Measurements from ENCODE around the gene CPM. TPM values are rescaled to one million over a fixed set of nuclear protein-coding genes. Genes with fewer than 3 reads are reported as not detected.

The CPM gene
- total RNA-seq, 2 experiments from 2014 or later, result 1.1 to 6.1 TPM

GRCh38 chr12:68944296-68945076 lies 11.5 kb upstream of the CPM start:
- no peaks in the 10 kb centered on the region for H3K4me1 Mint-ChIP-seq

GRCh38 chr12:68943848-68944247 lies 10.9 kb upstream of the CPM start:
- Mint-ChIP-seq H3K36me3 (no peaks in the 10 kb centered on the region), H3K9me3 (ENCODE audit: low read depth) (no peaks in the 10 kb centered on the region)
- CTCF ChIA-PET, result no interaction called here

More at GRCh38 chr12:68944296-68945076, 11.5 kb upstream of the CPM start:
- Mint-ChIP-seq H3K4me3 (no peak overlapping the region), H3K27ac (no peak overlapping the region), H3K27me3 (peaks cover 21% of the 10 kb centered on the region), H3K36me3 (no peaks in the 10 kb centered on the region), H3K9me3 (ENCODE audit: low read depth) (no peaks in the 10 kb centered on the region)
- CTCF ChIA-PET, result no interaction called here
- ATAC-seq (no peak), DNase-seq (no peak)

DNA sequence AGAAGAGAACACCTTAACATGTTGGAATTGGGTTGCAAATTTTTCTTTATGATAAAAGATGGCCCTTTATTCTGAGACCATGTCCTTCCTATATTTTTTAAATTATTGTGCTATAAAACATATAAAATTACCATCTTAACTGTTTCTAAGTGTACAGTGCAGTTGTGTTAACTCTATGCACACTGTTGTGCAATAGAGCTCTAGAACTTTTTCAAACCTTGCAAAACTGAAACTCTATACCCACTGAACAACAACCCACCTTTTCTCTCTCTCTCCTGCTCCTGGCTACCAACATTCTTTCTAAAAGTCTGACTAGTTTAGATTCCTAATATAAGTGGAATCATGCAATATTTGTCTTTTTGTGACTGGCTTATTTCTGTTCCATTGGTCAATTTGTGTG lies 7.8 kb upstream of the CPM start:
- no peaks in the 10 kb centered on the region for H3K36me3 Mint-ChIP-seq
- no peaks in the 10 kb centered on the region for H3K9me3 Mint-ChIP-seq (ENCODE audit: low read depth)
- ATAC-seq, result no peak
- CTCF ChIA-PET, result no interaction called here
- H3K4me3 Mint-ChIP-seq, result no peak overlapping the region
- H3K27ac Mint-ChIP-seq, result no peak overlapping the region
- DNase-seq, result no peak
- H3K27me3 Mint-ChIP-seq, result peaks cover 41% of the 10 kb centered on the region
- H3K4me1 Mint-ChIP-seq, result no peaks in the 10 kb centered on the region

More at GRCh38 chr12:68943848-68944247, 10.9 kb upstream of the CPM start:
- ATAC-seq, result no peak
- H3K4me3 Mint-ChIP-seq, result no peak overlapping the region
- H3K27me3 Mint-ChIP-seq, result peaks cover 21% of the 10 kb centered on the region
- DNase-seq, result no peak
- no peaks in the 10 kb centered on the region for H3K4me1 Mint-ChIP-seq
- H3K27ac Mint-ChIP-seq, result no peak overlapping the region

- Mint-ChIP-seq H3K27ac (no peak overlapping the region), H3K36me3 (no peaks in the 10 kb centered on the region), H3K4me3 (no peak overlapping the region), H3K4me1 (no peaks in the 10 kb centered on the region), H3K9me3 (ENCODE audit: low read depth) (no peaks in the 10 kb centered on the region), H3K27me3 (peaks cover 43% of the 10 kb centered on the region)
- DNase-seq (no peak), ATAC-seq (no peak)
- CTCF ChIA-PET, result no interaction called here
Observed at GRCh38 chr12:68939505-68939904, 6.5 kb upstream of the CPM start.

GRCh38 chr12:68934392-68934791 lies 1.4 kb upstream of the CPM start:
- H3K4me3 Mint-ChIP-seq, result no peak overlapping the region
- no peaks in the 10 kb centered on the region for H3K9me3 Mint-ChIP-seq (ENCODE audit: low read depth)
- DNase-seq (no peak), ATAC-seq (no peak)
- peaks cover 2% of the 10 kb centered on the region for H3K36me3 Mint-ChIP-seq
- CTCF ChIA-PET, result no interaction called here
- peaks cover 13% of the 10 kb centered on the region for H3K4me1 Mint-ChIP-seq
- H3K27me3 Mint-ChIP-seq, result peaks cover 48% of the 10 kb centered on the region
- no peak overlapping the region for H3K27ac Mint-ChIP-seq

DNA sequence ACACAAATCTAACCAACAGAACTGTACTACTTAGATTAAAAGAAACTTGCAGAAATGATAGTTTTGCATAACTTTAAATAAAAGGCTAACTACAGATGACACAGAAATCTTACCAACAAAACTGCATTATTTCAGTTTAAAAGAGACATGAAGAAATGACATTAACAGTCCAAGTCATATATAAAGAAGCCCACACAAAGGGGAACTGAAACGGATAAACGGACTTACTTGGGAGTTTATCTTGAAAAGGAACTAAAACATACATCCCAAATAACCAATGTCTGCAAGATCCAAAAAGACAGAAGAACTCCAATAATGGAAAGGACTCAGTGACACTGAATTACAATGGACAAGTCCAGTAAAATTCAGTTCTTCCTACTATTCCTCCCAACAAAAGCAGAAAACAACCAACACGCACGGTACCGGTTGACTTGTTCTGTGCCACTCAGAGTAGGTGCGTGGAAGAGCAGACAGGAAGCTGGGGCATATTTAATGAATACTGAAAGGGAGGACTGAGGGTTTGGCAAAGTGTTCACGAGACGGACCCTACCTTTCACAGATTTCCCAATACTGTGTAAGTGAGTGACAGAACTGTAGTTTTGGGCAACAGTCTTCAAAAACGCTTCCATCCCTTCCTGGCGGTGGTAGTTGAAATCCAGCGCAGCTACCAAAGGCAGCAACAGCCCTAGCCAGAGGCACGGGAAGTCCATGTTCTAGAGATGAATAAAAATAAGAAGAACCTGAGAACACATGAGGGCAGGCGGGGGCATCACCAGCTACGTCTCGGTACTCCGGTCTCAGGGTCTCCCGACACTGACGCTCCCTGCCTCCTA lies 627 bp downstream of the CPM start:
- ATAC-seq, result peak; percentile 40
- DNase-seq, result no peak
- Mint-ChIP-seq H3K27me3 (peaks cover 44% of the 10 kb centered on the region), H3K27ac (no peak overlapping the region), H3K4me3 (peak overlapping the region; percentile 69), H3K4me1 (peaks cover 13% of the 10 kb centered on the region), H3K9me3 (ENCODE audit: low read depth) (no peaks in the 10 kb centered on the region), H3K36me3 (peaks cover 2% of the 10 kb centered on the region)
- CTCF ChIA-PET, result interaction anchor here (0.8 kb wide), 1 partner anchor 30 kb away, joined by 3 read pairs; no protein-coding TSS in a partner anchor

GRCh38 chr12:68930178-68930577 lies 2.8 kb downstream of the CPM start:
- CTCF ChIA-PET, result no interaction called here
- ATAC-seq (no peak), DNase-seq (no peak)
- peaks cover 13% of the 10 kb centered on the region for H3K4me1 Mint-ChIP-seq
- peaks cover 2% of the 10 kb centered on the region for H3K36me3 Mint-ChIP-seq
- H3K4me3 Mint-ChIP-seq, result no peak overlapping the region
- H3K27ac Mint-ChIP-seq, result no peak overlapping the region
- peaks cover 29% of the 10 kb centered on the region for H3K27me3 Mint-ChIP-seq
- no peaks in the 10 kb centered on the region for H3K9me3 Mint-ChIP-seq (ENCODE audit: low read depth)

- CTCF ChIA-PET, result interaction anchor here (1.7 kb wide), 1 partner anchor 12 kb away, joined by 3 read pairs; no protein-coding TSS in a partner anchor
Observed at GRCh38 chr12:68924546-68924945, 8.4 kb downstream of the CPM start.

DNA sequence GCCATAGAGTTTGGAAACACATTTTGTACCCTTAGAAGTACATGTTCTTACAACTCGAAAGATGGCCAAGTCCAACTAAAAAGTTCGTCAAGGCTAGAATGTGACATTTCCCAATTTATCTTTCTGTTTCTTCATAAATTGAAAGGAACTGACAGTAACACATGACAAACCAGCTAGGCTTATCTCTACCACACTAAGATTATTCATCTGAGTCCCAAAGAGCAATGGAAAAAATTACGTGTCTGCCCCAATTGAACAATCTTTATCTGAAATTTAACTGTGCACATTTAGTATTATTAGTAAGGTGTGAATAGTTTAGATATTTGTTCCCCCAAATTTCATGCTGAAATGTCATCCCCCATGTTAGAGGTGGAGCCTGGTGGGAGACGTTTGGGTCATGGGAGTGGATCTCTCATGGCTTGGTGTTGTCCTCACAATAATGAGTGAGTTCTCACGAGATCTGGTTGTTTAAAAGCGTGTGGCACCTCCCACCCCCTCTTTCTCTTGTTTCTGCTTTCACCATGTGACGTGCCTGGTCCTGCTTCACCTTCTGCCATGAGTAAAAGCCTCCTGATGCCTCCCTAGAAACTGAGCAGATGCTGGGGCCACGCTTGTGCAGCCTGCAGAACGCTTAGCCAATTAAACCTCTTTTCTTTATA lies 13.3 kb downstream of the CPM start:
- H3K27ac Mint-ChIP-seq, result no peak overlapping the region
- H3K9me3 Mint-ChIP-seq (ENCODE audit: low read depth), result no peaks in the 10 kb centered on the region
- no peak for ATAC-seq
- H3K36me3 Mint-ChIP-seq, result no peaks in the 10 kb centered on the region
- peaks cover 13% of the 10 kb centered on the region for H3K27me3 Mint-ChIP-seq
- CTCF ChIA-PET, result no interaction called here
- no peak for DNase-seq
- H3K4me3 Mint-ChIP-seq, result no peak overlapping the region
- peaks cover 2% of the 10 kb centered on the region for H3K4me1 Mint-ChIP-seq

More at GRCh38 chr12:68924546-68924945, 8.4 kb downstream of the CPM start:
- Mint-ChIP-seq H3K27ac (no peak overlapping the region), H3K4me1 (peaks cover 2% of the 10 kb centered on the region), H3K4me3 (no peak overlapping the region), H3K27me3 (peaks cover 17% of the 10 kb centered on the region), H3K36me3 (no peaks in the 10 kb centered on the region), H3K9me3 (ENCODE audit: low read depth) (no peaks in the 10 kb centered on the region)
- DNase-seq (no peak), ATAC-seq (no peak)

DNA sequence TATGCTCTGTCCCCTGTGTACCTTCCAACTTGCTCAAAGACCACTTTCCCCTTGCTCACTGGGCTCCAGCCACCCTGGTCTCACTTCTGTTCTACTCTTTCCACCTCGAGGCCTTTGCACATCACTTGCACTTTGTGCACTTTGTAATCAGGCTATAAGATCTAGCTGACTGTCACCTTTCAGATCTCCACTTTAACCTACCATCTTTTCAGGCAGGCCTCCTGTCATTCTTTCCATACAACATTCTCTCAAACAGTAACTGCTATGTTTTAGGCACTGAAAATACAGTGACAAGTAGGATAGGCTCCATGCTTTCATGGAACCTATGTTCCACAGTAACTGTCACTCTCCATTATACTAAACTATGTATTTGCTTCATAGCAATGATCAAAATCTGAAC lies 14.0 kb downstream of the CPM start:
- DNase-seq, result no peak
- CTCF ChIA-PET, result no interaction called here

GRCh38 chr12:68915055-68915454 lies 17.9 kb downstream of the CPM start:
- Mint-ChIP-seq H3K36me3 (no peaks in the 10 kb centered on the region), H3K9me3 (ENCODE audit: low read depth) (no peaks in the 10 kb centered on the region), H3K27ac (no peak overlapping the region), H3K27me3 (peaks cover 2% of the 10 kb centered on the region), H3K4me1 (no peaks in the 10 kb centered on the region), H3K4me3 (no peak overlapping the region)
- CTCF ChIA-PET, result no interaction called here
- DNase-seq, result no peak
- ATAC-seq, result no peak

More for the DNA sequence above, 14.0 kb downstream of the CPM start:
- Mint-ChIP-seq H3K27me3 (peaks cover 10% of the 10 kb centered on the region), H3K27ac (no peak overlapping the region), H3K9me3 (ENCODE audit: low read depth) (no peaks in the 10 kb centered on the region), H3K4me3 (no peak overlapping the region), H3K4me1 (peaks cover 2% of the 10 kb centered on the region), H3K36me3 (no peaks in the 10 kb centered on the region)
- ATAC-seq, result no peak

- CTCF ChIA-PET, result no interaction called here
- H3K9me3 Mint-ChIP-seq (ENCODE audit: low read depth), result no peaks in the 10 kb centered on the region
- peaks cover 2% of the 10 kb centered on the region for H3K27me3 Mint-ChIP-seq
- no peaks in the 10 kb centered on the region for H3K4me1 Mint-ChIP-seq
- no peak for ATAC-seq
- no peaks in the 10 kb centered on the region for H3K36me3 Mint-ChIP-seq
- H3K4me3 Mint-ChIP-seq, result no peak overlapping the region
- DNase-seq, result no peak
- H3K27ac Mint-ChIP-seq, result no peak overlapping the region
Observed at GRCh38 chr12:68913682-68914081, 19.3 kb downstream of the CPM start.

- DNase-seq, result no peak
- H3K27me3 Mint-ChIP-seq, result peaks cover 8% of the 10 kb centered on the region
- H3K4me3 Mint-ChIP-seq, result no peak overlapping the region
- H3K27ac Mint-ChIP-seq, result no peak overlapping the region
- H3K4me1 Mint-ChIP-seq, result no peaks in the 10 kb centered on the region
- ATAC-seq, result no peak
- H3K36me3 Mint-ChIP-seq, result no peaks in the 10 kb centered on the region
- CTCF ChIA-PET, result no interaction called here
- no peaks in the 10 kb centered on the region for H3K9me3 Mint-ChIP-seq (ENCODE audit: low read depth)
Observed at GRCh38 chr12:68912916-68913315, 20.1 kb downstream of the CPM start.

Data from activated CD8-positive, alpha-beta memory T cell treated with anti-CD3 and anti-CD28 coated beads, Interleukin-2, amount 10 ng/mL, durations not matched to agents 7 days and 5 days (primary cell).